NCI-H526 (cell line): ENCODE measurements around the gene CREB3L4.
"Not testable (repeated sequence)": the region's sequence is repeated elsewhere in the genome, so short reads cannot be mapped to it uniquely, and the experiment has no call there.

ENCODE experiments used
- DNase-seq, 2 experiments: peaks; one replicate each; lab custom pipeline; 2025; lab: John Stamatoyannopoulos, UW

CREB3L4 gene

GRCh38 chr1:153984123-153984894, 16.6 kb downstream of the CREB3L4 start:
- DNase-seq: no peak

- no peak for DNase-seq
Measured at GRCh38 chr1:153985341-153985912, 17.7 kb downstream of the CREB3L4 start.

GRCh38 chr1:153985941-153986761, 18.4 kb downstream of the CREB3L4 start, which contains the start of gene RAB13:
Gene RAB13, minus strand, starts transcription at chr1:153986339. Its CDS starts 103 bp downstream, at chr1:153986236.
- DNase-seq: peak; percentile 80 to 97

DNA sequence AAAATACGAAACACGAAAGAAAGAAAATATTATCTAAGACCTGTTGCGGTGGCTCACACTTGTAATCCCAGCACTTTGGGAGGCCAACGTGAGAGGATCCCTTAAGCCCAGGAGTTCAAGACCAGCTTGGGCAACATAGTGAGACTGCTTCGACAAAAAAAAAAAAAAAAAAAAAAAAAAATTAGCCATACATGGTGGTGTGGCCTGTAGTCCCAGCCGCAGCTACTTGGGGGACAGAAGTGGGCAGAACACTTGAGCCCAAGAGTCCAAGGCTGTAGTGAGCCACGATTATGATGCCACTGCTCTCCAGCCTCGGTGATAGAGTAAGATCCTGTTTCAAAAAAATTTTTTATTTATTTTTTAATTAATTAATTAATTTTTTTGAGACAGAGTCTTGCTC, 19.9 kb downstream of the CREB3L4 start:
- DNase-seq: no peak

DNA sequence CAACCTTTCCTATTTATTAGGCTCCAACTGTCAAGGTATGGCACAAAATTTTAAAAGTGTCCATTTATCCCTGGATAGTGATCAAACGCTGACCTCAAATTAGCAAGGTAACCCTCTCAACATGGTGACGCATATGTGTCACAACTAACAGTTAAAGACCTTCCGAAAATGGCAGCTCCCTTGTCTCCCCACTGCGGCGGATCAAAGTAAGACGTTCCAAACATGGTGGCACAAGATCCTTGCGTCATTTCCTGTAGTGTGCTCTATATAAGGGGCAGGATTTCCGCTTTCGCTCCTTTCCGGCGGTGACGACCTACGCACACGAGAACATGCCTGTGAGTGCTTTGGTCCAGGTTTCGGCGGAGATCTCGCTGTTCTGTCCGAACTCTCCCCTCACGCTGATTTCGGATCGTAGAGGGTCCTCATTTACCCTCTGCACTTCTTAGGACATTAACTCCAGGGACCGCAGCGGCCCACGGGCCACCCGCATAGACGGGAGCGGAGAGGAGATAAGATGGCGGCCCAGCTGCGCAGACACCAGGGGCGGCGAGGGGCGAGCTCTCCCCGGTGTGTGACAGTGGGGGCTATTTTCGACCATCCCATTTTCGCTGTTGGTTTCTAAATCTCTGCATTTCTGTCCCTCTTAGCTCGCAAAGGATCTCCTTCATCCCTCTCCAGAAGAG, 22.9 kb downstream of the CREB3L4 start, which contains the start of gene RPS27:
TSS of gene RPS27 (plus strand) at position 295 of the 683 bp plus-strand sequence. CDS start at position 330, 35 bp downstream.
- DNase-seq: peak; percentile 99 to 100

- DNase-seq: no peak
Measured at GRCh38 chr1:153991151-153991630, 23.5 kb downstream of the CREB3L4 start.

DNA sequence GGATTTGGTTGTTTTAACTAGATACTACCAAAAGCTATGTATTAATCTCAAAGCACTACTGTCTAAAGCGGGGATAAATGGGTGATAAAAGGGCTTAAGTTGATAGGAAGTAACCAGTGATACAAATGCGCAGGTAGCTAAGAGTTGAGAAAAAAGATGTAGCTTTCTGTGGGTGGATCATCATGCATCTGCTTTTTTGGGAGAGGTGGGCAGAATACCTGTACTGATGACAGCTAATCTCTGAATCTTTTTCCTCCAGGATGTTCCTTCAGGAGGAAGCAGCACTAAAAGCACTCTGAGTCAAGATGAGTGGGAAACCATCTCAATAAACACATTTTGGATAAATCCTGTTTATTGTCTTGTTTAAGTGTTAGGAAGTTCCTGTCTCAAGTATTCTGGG, 24.1 kb downstream of the CREB3L4 start:
- DNase-seq: no peak

DNA sequence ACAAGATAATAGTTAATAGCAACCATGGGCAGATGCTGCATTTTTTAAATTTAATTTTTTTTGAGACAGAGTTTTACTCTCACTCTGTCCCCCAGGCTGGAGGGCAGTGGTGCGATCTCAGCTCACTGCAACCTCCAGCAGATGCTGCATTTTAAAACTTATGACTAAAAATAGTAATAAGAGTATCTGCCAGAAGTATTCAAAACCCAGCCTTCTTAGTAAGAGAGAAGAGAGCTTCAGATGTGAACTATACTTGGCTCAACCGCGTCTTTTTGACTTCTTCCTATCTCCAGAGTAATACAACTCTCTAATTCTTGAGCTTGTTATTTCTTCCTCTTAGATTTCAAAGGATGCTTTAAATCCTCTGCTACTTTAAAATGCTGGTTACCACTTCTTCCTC, 27.5 kb downstream of the CREB3L4 start:
- DNase-seq: no peak

DNA sequence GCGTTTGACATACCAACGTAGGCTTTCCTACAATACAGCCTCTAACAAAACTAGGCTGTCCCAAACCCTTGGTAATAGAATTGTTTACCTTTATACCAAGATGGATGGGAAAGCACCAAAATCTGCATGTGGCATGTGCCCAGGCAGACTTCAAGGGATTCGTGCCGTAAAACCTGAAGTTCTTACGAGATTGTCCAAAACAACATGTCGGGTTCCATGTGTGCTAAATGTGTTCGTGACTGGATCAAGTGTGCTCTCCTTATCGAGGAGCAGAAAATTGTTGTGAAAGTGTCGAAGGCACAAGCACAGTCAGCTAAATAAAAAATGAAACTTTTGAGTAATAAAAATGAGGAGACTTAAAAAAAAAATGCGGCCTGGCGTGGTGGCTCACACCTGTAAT, 27.9 kb downstream of the CREB3L4 start:
- no peak for DNase-seq

GRCh38 chr1:153996882-153997281, 29.2 kb downstream of the CREB3L4 start:
- DNase-seq: not testable (repeated sequence)

- no peak for DNase-seq
Measured at GRCh38 chr1:154000420-154000819, 32.7 kb downstream of the CREB3L4 start.

- DNase-seq: no peak
Measured at GRCh38 chr1:154006136-154006535, 38.4 kb downstream of the CREB3L4 start.

DNA sequence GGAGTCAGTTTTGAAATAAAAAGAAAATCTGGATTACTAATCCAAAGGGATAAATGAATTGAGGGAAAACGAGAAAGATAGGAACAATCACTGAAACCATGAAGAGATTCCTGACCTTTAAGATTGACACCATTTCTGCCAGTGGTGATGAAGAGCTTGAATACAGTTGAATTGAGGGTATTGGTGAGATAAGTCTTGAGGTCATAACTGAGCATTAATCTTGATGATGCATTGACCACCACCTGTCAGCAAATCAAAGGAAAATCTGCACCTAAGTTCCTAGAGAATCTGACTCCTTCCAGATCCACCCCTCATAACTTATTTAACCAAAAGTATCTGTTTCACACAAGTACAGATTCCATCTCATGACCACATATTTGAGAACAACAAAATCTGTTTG, 44.4 kb downstream of the CREB3L4 start:
- no peak for DNase-seq

DNA sequence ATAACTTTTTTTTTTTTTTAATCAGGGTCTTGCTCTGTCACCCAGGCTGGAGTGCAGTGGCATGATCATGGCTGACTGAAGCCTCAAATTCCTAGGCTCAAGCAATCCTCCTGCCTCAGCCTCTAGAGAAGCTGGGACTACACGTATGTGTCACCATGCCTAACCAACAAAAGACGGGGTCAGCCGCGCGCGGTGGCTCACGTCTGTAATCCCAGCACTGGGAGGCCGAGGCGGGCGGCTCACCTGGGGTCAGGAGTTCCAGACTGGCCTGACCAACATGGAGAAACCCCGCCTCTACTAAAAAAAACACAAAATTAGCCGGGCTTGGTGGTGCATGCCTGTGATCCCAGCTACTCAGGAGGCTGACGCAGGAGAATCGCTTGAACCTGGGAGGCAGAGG, 44.8 kb downstream of the CREB3L4 start:
- not testable (repeated sequence) for DNase-seq

DNA sequence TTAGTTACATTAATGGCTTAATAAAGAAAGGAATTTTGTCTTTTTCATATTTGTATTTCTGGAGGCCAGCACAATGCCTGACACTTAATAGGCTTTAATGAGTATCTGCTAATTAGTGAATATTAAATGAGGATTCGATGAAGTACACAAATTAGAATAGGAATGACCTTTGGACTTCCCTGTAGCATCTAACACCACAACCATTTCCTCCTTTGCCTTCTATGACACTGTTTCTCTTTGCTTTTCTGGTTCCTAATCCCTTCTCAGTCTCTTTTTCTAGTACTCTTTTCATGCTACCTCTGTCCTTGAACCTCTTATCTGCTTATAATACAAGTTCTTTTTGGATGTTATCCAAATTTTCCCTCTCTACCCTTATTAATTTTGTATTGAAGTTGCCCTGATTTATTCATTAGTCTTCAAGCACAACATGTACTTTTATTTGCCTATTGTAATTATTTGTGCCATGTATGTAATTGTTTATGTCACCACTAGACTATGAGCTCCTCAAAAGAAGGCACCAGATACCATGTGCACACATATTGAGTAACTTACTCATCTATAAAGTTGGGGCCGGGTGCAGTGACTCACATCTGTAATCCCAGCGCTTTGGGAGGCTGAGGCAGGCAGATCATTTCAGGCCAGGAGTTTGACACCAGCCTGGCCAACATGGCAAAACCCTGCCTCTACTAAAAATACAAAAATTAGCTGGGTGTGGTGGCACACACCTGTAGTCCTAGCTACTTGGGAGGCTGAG, 46.6 kb downstream of the CREB3L4 start:
- peak in 1 of 2 experiments; percentile 44 for DNase-seq

DNA sequence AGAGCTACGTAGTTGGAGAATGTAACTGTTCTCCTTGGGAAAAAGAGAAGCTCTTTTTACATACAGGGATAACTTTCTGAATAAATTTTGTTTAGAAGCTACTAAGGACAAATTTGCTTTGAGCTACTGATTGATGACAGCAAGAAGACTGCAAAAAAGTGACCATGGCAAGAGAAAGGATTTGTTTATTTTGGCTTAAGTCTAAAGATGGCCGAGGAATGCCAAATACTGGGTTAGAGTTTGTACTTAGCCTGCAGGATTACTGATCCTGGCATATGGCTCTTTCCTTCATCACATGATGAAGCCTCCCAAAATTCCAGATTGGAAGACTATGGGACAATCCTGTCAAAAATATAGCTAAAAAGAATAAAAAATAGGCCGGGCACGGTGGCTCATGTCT, 51.6 kb downstream of the CREB3L4 start:
- no peak for DNase-seq

DNA sequence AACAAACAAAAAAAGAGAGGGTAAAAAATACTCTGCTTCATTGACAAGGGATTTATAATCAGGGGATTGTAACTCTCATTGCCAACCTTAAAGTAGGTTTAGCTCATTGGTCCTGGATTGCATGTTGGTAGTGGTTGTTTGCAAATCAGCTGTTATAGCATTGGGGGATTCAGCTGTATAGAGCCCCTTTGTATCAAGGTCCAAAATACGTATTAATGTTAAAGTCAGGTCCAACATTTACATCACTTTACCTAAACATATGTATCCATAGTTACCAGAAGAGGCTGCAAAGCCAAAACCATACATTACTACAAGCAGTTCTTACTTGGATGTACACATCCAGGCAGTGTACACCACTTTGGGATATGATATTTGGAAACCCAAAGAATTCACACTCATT, 52.2 kb downstream of the CREB3L4 start:
- no peak for DNase-seq
